Effector CD4-positive, alpha-beta T cell (primary cell): ENCODE data around the gene P2RX5.

Experiments used
- DNase-seq: peaks from one replicate; pipeline ENCODE4 v3.0.0-alpha.2; 2020

The P2RX5 gene

DNA sequence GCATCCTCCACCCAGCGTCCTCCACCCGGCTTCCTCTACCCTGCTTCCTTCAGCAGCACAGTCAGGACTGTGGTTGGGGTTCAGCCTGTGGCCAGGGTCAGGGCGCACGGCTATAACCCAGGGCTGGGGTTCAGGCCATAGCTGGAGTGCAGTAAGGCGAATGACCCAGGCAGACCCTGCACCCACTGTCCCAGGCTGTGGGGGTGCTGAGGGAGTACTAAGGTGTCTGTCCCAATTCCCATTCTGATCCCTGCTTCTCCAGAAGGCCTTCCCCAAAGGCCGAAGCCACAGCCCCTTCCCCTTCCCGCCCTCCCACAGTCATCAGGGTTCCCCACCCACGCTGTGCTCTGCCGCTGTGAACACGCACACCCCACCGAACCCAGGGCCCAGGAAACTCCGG is 14.9 kb downstream of the P2RX5 start:
- no peak for DNase-seq

DNA sequence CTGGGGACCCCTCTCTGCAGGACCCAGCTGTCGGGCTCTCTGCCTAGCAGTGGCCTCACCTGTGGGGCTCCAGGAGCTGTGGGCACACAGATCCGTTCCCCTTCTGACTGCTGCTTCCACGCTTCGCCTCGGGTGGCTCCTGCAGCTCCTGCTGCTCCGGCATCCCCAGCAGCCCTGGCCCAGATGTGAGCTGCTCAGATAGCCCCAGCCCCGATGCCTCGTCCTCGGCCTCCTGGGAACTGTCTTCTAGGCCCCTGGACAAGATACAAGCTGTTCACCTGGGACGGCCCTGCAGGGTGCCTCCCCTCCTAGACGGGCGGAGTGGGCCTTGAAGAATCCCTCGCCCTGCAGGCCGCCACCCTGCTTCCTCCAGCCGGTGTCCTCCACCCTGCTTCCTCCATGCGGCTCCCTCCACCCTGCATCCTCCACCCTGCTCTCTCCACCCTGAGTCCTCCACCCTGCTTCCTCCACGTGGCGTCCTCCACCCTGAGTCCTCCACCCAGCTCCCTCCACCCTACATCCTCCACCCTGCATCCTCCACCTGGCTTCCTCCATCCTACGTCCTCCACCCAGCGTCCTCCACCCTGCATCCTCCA is 16.3 kb downstream of the P2RX5 start:
- DNase-seq: no peak

DNA sequence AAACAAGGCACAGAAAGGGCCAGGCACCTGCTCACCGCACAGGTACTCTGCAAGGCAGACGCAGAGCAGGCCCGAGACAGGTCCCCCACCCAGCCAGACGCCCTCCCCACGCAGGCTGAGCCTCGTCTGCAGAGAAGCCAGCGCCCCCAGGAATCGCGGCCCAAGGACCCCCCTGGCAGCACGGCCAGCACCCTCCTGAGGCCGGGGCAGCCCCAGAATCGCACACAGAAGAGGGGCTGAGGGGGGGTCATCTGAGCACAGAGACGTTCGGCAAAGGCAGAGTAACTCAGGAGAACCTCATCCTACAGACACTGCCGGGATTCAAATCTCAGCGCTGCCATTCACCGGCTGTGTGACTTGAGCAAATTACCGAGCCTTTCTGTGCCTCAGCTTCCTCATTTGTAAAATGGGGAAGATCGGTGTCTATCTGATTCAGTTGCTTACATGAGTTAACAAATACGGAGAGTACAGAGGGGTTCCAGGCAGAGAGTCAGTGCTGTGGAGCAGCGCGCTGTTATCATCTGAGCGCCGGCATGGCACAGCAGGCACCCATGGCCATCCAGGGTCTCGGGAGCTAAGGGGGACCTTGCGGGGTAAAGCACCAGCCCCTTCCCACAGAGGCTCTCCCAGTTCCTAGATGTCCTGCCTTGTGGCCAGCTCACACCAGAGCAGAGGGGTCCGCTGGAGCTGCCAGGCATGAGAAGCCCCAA is 17.0 kb downstream of the P2RX5 start:
- DNase-seq: no peak

DNA sequence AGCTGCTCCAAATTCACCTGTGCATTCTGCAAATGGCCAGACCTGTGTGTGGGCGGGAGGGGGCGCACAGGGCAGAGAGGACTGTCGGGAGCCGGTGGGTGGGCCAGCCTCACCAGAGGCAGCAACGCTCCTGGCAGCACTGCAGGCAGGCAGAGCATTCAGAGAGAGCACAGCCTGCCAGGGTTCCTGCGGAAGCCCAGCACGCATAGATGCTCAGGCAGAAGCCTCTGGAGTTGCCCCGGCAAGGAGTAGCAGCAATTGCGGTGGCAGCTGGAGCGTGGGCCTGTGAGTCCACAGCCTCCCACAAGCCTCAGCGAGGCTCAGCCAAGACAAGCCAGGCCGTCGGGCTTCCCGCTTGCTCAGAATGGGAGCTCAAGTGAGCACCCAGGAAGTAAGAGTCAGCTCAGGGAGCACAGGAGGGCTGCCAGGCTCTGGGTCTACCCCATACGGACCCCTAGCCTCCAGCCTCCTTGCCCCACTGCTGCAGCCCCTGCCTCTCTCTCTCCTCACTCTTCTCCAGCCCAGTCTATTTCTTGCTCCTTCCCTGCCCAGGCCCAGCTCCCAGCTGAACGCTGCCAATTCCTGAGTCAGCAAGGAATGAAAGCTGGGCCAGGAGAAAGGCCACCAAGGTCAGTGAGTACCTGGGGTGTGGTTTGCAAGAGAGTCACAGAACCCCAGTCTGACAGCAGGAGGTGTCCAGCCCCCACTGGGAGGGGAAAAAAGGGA is 17.7 kb downstream of the P2RX5 start:
- DNase-seq: no peak

DNA sequence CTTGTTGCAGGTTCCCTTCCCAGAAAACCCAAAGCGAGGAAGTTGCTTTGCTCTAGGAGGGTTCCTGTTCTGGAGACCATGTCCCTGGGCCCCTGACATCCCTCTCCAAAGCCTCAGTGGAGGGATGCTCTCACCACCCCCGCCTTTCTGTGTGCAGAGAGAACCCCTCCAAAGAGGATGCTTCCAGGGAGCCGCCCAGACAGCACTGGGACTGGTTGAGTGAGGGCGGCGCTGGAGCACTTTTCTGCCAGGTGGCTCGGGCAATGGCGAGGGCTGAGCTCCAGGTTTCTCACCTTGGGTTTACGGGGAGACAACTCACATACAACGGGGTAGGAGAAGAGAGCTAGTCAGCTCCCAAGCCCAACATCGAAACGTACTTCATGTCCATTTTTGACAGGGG is 20.1 kb downstream of the P2RX5 start:
- DNase-seq: no peak

DNA sequence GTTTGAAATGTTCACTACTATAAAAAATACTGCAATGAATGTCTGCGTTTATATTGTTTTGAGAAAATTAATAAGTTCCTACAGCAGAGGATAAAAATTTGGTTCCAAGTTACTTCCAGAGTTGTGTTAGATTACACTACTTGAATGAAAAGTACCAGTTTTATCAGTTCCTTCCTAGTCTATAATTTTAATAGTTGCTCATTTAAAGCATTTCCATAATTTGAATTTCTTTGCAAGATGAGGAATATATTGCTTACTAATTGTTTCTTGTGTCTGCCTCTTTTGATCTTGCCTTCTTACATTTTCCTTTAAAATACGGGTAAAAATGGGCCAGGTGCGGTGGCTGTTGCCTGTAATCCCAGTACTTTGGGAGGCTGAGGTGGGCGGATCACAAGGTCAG is 23.4 kb downstream of the P2RX5 start:
- no peak for DNase-seq

DNA sequence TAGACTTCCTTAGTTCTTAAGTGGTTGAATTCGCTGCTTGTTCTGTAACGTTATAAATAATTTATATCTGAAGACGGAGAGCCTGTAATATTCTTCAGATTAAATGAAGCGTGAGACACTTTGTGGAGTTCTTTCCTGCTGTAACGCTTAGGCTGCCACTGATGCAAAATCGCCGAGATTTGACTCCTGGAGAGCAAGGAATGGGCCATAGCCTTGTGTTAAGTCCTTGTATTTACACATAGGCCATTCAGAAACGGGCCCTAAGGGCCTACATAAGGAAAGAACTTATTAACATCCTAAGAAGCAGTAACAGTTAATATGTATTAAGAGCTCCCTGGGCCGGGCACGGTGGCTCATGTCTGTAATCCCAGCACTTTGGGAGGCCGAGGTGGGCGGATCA is 26.4 kb downstream of the P2RX5 start:
- no peak for DNase-seq

DNA sequence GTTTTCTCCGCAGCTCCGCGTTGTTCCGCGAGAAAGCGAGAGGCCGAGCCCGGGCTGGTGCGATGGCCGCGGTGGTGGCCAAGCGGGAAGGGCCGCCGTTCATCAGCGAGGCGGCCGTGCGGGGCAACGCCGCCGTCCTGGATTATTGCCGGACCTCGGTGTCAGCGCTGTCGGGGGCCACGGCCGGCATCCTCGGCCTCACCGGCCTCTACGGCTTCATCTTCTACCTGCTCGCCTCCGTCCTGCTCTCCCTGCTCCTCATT is 26.9 kb downstream of the P2RX5 start:
- no peak for DNase-seq

DNA sequence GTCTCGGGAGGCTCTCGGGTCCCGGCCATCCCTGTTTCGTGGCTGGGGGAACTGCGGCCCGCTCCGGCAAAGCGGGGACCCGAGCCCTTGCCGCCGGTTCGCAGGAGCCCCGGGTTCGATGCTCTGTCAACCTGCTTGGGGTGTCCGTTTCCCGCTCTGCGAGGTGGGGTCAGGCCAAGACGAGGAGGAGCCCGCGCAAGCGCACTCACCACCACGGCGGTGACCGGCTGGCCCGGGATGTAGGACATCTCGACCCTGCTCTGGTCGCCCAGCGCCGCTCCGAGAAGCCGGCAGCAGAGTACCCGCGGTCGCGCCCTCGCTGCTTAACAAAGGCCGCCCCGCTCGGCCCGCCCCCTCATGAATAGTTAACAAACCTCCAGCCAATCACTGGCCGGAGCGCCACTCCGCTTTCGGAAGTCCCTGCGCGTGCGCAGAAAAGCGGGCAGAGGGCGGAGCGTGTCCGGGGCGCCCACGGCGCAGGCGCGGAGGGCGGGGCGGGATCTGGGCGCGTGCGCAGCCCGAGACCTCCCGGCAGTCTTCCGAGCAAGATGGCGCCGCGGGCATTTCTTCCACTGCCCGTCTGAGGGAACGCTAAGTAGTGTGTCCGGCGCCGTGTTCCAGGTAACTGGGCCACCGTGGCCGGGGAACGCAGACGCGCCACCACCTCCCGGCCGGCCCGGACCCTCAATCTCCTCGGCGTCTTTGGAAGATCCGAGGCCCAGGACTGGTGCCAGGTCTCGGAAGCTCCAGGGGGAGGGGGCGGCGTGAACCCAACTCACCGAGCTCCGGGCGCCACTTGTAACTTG is 27.5 kb downstream of the P2RX5 start, which contains the start of the genes EMC6 and TAX1BP3:
Gene EMC6, plus strand, starts transcription at position 534 of the 806 bp plus-strand sequence. CDS start 335 bp downstream, outside the sequence.
Gene TAX1BP3, minus strand, starts transcription at position 300 of the 806 bp plus-strand sequence. Its CDS starts 52 bp downstream, at position 248.
- DNase-seq: peak; percentile 99

DNA sequence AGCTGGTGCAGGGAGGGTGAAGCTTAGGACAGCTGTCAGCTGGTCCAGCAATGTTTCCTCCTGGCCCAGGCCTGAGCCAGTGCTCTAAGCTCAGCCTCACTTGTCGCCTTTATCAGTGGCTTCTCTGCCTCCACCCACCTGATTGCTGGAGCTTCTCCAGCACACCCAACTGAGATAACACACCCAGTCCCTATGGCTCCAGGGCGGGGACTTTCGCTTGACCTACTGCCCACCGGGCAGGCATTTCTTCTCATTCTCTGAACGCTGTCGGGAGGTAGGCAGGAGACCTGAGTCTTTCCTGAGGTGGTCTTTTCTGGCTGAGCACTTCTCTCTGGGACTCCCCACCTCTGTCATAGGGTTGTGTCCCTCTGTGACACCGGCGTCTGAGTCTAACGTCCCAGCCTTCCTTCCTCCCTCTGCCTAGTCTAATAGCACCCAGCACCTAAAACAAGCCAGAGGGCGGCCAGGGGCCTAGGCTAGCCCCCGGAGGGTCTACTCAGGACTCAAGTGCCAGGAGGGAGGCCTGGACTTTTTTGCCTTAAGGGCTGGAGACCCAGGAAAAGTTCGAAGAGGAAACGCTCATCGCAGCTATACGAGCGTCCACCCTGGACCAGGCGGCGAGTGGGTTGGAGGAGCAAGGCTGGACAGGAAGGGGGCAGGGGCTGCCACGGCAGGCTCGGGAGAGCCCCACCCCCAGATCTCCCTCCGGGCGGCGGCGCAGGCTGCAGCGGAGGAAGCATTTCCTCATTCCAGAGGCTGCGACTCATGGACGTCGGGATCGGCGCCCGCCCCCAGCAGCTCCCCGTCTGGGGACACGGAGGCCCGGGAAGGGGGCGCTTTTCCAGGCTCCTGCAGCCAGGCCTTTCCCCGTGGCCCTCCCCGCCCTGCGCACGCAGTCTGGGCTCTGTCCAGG is 28.3 kb downstream of the P2RX5 start:
- DNase-seq: no peak

DNA sequence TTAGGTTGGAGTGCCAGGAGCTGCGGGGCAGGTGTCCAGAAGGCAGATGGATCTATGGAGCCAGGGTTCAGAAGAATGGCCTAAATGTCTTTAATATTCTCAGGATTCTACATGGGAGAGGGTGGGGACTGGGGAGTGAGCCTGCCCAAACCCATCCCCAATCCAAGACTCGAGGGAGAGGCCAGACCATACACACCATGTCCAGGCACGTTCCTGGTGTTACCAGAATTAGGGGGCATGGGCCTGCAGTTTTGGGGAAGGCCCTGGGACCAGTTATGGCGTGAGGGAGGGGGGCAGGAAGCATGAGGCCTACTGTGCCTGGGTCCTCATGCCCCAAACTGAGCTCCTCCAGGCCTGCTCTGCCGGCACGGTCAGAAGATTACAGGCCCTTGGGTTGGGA is 29.4 kb downstream of the P2RX5 start:
- DNase-seq: no peak

DNA sequence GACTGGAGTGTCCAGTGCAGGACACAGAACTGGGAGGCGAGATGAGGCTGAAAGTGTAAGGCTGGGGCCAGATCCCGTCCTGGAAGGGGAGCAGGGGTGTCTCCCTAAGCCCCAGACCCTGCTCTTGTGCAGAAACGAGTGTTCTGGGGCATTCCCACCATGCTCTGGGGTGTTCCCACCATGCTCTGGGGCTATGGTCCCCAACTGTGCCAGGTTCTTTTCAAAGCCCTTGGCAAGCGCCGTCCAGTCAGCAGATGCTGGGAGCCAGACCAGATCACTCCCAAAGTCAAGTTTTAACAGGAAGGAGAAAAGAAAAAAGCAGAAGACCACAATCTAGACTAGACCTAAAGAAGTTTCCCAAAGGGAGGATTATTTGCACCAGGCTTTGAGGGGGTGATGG is 30.1 kb downstream of the P2RX5 start:
- DNase-seq: no peak

DNA sequence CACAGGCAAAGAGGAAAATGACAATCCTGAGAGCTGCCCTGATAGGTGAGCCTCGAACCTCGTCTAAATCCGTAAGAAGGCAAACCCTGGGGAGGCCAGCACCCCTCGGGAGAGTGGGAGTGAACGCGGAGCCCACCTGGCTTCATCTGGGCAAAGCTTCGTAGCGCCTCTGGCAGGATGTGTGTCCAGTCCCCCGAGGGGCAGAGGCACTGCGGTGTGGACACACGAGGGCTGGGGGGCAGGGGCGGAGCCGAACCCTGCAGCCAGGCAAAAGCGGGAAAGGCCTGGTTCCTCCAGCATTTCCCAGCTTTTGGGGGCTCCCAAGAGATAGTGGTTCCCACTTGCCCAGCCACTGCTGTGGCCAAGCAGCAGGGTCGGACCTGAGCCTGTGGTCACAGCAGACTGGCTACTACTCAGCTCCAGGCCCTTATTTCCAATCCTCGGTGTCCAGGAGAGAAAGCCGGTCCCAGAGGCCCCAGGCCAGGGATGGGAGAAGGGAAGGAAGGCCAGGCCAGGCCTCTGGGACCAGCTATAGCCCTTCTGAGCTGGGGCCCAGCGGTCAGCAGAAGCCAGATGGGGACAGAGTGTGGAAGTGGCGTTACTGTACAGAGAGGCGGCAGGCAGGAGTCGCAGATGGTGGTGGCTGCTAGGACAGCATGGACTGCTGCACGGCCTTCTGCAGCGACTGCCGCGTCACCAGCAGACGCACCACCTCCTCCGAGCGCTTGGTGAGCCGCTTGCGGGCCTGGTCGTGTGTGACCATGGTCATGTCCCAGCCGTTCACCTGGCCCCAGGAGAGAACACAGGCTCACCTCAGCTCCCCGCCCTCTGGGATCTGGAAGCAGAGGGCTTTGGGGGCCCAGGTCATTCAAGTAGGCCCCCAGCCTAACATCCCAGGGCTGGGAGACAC is 32.6 kb downstream of the P2RX5 start:
- no peak for DNase-seq

DNA sequence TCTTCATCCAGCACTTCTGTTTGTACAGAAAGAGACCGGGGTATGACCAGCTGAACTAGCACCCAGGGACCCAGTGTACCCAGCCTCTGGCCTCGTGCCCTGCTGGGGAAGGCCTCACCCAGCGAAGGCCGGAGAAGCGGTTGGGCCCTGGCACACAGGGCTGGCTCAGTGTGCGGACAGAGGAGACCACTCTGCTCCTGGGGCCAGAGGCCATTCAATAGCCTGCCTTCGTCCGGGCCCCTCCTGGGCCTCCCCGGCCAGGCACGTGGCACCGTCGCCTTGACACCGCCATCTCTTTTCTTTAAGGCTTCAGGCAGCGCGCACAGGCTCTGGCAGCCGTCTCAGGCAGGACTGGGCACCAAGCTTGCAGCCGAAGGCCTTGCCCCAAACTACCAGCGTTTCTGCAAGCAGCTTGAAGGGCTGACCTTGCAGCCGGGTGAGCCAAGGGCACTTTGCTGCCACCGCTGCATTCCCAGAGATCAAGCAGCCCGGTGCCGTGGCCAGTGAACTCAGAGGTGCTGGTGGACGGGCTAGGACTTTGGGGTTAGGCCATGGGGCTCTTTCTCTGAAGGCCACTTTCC is 35.6 kb downstream of the P2RX5 start:
- DNase-seq: no peak

DNA sequence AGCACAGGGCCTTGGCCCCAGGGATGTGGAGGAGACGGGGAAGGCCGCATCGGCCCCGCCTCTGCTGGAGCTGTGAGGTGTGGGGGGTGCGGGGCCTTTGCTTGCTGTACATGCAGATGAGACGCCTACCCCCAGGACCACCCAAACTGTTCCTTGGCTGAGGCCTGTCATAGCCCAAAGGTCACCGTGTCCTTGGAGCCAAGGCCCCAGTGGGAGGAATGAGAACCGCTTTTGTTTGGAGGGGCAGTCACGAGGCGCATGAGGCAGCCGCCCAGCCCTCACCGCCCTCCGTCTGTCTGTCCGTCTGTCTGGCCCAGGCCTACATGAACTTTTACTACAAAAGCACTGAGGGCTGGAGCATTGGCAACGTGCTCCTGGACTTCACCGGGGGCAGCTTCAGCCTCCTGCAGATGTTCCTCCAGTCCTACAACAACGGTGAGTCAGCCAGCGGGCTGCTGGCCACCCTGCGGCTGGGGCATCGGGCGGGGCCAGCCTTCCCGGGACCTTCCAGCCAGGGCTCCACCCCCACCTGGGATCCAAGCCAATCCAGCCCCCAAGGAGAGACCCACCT is 36.3 kb downstream of the P2RX5 start:
- DNase-seq: no peak

DNA sequence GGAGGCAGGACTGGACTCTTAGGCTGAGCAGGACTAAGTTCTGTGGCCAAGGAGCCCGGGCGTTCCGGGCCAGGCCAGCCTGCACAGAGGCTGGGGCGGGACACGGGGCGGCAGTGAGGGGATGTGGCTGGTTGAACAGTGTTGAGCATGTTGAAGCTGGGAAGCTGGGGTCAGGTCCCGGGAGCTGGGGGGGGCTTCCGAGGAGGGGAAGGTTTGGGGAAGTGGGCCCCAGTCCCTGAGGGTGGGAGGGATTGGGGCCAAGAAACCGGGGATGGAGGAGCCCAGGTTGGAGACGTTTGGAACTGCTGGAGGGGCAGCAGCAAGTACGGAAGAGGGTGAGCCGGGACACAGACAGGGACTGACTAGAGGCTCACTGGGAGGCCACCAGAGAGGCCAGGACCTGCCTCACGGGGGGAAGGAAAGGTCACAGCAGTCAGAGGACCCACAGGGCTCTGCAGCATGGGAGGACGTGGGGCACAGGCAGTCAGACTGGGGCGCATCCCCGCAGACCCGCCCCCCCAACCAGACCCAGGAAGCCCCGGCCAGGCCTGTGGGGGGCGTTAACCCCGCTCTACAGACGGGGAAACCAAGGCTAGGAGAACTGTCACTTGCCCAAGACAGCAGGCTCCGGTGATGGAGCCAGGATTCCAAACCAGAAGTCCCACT is 37.0 kb downstream of the P2RX5 start:
- DNase-seq: no peak

DNA sequence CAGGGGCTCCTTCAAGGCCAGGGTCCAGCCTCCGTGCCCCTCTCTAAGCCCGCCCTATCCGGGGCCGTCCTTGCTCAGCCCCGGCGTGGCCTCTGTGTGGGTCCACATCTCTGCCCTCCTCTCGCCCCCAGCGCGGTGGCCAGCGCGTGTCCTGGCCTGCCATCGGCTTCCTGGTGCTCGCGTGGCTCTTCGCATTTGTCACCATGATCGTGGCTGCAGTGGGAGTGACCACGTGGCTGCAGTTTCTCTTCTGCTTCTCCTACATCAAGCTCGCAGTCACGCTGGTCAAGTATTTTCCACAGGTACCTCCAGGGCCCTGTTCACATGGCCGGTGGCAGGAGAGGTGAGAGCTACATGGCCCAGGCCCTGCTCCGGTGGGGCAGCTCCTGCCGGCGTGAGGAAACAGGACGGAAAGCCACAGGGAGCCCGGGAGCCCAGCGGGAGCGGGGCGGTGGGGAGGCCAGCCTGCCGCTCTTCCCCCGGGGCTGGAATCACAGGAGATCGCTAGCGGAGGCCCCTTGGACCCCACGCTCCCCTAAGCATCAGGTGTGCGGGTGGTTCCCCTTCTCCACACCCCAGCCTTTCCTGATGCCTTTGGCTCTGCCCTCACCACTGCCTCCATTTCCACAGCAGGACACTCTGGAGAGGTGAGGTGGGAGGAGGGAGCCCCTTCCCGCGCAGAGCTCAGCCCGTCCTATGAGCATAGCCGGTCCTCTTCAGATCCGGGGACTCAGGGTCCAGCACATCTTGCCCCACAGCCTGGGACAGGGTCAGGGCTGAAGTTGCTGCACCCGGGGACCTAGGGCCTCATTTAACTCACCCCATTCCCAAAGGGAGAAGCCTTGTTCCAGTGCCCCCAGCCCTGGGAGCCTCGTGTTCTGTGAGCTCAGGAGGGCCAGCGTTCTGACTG is 37.8 kb downstream of the P2RX5 start:
- no peak for DNase-seq

DNA sequence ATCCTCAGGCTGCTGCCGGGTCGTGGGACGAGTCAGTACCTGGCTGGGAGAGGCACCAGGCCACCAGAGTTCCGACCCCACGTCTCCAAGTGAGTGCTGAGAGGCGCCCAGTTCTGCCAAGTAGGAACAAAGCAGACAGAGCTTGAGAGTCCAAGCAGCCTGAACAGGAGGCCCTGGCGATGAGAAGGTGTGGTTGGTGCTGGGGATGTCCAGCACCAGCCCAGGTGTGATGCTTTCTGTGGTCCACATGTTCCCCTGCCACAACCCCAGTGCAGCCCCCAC is 38.4 kb downstream of the P2RX5 start:
- DNase-seq: no peak
